GM19043 (cell line): ENCODE data around the gene MMP17.
"Not testable (repeated sequence)": the region's sequence is repeated elsewhere in the genome, so short reads cannot be mapped to it uniquely, and the experiment has no call there.

Source experiments
- ATAC-seq: cut with Tn5 transposase; IDR thresholded peaks from one replicate; pipeline ENCODE4 v1.9.1; 2021; ENCODE audit warnings: low read depth; ENCODE audit not compliant: unreplicated experiment

MMP17 gene

GRCh38 chr12:131799828-131800593, 28.2 kb upstream of the MMP17 start:
- no peak for ATAC-seq

DNA sequence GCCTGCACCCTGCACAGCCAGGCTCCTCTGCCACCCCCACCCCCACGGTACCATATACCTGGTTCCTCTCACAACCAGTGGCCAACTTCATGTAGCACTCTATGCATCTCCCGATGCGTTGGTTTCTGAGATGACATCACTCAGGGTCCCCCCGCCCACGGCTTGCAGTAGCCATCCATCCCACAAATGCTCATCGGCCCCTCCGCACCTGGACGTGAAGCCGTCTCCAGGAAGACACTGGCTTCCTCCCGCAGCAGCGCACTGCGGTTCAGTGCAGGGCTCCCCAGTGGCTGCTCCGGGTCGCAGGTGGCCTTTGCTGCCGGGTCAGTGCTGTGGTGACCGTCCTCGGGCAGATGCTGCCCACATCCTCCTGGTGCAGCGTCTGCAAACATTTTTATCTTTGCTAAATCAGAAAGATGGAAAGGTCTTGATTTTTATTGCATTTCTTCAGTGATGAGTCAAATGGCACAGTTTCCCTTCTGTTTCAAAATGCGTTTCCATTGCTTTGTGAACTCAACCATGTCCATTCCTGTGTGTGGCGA, 27.5 kb upstream of the MMP17 start:
- ATAC-seq: no peak

DNA sequence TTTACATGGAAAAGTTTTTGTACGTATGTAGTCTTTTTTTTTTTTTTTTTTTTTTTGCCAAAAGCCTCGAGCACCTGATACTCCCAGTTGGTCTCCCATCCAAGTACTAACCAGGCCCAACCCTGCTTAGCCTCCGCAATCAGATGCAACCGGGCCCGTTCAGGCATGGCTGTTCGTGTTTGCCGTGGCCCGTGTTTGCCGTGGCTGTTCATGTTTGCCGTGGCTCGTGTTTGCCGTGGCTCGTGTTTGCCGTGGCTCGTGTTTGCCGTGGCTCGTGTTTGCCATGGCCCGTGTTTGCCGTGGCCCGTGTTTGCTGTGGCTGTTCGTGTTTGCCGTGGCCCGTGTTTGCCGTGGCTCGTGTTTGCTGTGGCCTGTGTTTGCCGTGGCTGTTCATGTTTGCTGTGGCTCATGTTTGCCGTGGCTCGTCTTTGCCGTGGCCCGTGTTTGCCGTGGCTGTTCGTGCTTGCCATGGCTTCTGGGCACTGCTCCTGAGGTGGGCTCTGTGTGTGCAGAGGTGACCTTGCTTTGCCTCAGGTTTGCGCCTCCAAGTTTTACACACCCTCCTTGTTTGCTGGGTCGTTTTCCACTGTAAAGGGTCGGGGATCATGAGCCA, 26.8 kb upstream of the MMP17 start:
- no peak for ATAC-seq

DNA sequence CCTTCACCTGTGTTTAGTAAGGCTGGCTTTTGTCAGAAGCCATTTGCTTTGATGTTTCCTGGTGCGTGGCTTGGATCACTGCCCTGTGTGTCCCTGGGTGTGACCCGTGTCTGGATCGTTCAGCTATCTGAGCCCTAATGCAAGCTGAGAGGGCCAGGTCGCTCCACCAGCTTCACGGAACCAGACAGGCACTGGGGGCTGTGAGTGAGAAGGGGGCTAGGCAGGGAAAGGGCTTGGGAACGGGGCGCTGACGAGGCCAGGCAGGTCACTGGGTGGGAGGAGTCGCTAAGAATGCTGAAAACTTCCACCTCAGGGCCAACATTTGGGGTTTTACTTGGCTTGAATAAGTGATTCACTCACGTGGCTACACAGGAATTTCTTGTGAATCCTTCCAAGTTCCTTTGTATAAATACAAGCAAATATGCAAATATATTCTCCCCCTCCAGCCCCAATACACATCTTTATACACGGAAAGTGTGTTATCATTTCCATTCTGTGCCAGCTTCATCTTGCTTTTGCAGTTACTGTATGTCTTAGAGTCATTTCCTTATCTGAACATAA, 24.2 kb upstream of the MMP17 start:
- ATAC-seq: no peak

- ATAC-seq: no peak
Observed at GRCh38 chr12:131805421-131805820, 22.8 kb upstream of the MMP17 start.

- ATAC-seq: no peak
Observed at GRCh38 chr12:131806674-131807073, 21.5 kb upstream of the MMP17 start.

DNA sequence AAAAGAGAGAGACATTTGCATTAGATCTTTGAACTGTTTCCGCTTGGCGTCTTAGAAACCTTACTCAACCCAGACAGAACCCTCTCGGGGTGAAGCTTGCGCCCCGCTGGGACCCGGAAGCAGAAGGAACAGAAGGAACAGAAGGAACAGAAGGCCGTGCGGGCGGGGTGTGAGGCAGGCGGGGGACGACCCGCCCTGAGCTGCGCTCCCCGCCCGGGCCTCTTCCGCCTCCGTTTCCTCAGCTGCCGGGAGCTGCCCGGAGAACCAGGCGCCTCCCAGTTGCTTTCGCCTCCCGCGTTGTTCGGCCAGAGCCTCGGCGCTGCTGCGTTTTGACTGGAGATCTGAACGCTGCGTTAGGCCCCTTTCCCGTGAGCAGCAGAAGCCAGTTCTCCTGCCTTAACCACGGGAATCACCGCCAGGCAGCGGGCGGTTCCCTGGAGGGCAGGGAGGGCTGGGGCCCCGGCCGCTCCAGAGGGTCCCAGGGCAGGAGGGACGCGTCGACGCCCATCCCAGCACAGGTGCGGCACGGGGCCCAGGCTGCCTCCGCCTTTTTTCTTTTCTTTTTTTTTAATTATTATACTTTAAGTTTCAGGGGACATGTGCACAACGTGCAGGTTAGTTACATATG, 19.3 kb upstream of the MMP17 start:
- no peak for ATAC-seq

DNA sequence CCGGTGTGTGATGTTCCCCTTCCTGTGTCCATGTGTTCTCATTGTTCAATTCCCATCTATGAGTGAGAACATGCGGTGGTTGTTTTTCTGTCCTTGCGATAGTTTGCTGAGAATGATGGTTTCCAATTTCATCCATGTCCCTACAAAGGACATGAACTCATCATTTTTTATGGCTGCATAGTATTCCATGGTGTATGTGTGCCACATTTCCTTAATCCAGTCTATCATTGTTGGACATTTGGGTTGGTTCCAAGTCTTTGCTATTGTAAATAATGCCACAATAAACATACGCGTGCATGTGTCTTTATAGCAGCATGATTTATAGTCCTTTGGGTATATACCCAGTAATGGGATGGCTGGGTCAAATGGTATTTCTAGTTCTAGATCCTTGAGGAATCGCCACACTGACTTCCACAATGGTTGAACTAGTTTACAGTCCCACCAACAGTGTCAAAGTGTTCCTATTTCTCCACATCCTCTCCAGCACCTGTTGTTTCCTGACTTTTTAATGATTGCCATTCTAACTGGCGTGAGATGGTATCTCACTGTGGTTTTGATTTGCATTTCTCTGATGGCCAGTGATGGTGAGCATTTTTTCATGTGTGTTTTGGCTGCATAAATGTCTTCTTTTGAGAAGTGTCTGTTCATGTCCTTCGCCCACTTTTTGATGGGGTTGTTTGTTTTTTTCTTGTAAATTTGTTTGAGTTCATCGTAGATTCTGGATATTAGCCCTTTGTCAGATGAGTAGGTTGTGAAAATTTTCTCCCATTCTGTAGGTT, 18.5 kb upstream of the MMP17 start:
- ATAC-seq: not testable (repeated sequence)

- ATAC-seq: no peak
Observed at GRCh38 chr12:131810726-131811125, 17.5 kb upstream of the MMP17 start.

DNA sequence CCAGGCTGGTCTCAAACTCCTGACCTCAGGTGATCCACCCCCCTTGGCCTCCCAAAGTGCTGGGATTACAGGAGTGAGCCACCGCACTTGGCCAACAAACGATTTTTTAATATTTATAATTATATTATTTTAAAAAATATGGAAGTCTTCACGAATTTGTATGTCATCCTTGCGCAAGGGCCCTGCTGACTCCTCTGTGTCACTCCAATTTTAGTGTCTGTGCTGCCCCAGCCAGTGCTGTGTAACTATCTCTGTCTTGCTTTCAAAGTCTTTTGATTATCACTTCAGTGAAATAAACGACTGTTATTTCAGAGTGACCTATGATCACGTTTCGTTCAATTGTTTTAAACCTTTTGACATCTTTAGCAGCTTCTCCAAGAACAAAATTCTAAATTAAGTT, 13.1 kb upstream of the MMP17 start:
- no peak for ATAC-seq

GRCh38 chr12:131816495-131816894, 11.7 kb upstream of the MMP17 start:
- ATAC-seq: no peak

GRCh38 chr12:131817241-131817640, 11.0 kb upstream of the MMP17 start:
- no peak for ATAC-seq

- no peak for ATAC-seq
Observed at GRCh38 chr12:131818821-131819585, 9.2 kb upstream of the MMP17 start.

- ATAC-seq: no peak
Observed at GRCh38 chr12:131824450-131824849, 3.7 kb upstream of the MMP17 start.

DNA sequence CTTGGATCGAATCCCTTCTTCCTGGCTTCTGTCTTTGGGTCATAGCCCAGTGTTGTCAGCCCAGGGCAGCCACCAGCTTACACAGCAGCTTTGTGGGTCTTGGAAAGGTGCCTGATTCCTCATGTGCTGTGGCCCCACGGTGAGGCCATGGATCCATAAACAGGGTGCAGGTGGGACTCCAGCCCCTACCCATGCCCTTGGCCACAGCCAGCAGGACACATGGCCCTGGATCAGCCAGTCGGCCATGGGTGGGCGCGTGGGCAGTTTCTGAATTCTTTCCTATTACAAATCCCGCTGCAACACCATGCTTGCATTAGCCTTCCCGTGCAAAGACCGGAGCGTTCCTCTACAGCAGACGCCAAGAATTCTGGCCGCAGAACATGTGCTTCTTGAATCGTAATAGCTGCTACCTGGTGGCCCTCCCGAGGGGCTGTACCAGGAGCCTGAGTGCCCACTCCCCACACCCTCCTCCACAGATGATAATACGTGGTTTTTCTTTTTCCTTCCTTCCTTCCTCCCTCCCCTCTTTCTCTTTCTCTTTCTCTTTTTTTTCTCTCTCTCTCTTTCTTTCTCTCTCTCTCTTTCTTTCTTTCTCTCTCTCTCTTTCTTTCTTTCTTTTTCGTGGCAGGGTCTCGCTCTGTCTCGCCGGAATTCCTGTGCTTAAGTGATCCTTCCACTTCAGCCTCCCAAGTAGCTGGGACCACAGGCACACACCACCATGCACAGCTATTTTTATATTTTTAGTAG, 2.9 kb upstream of the MMP17 start:
- ATAC-seq: no peak

- no peak for ATAC-seq
Observed at GRCh38 chr12:131826097-131826928, 1.9 kb upstream of the MMP17 start.

GRCh38 chr12:131828671-131829355, 620 bp downstream of the MMP17 start:
- ATAC-seq: no peak

GRCh38 chr12:131829356-131829747, 1.2 kb downstream of the MMP17 start:
- no peak for ATAC-seq
